Large intestine (tissue), 3 donors: ENCODE measurements around the gene BTNL9. TPM values are rescaled to one million over a fixed set of nuclear protein-coding genes. Genes with fewer than 3 reads are reported as not detected.
"Not testable (repeated sequence)": the region's sequence is repeated elsewhere in the genome, so short reads cannot be mapped to it uniquely, and the experiment has no call there.

Source experiments
- DNase-seq, 2 donors: peaks; one replicate each; pipeline versions ENCODE4 v3.0.0 to v3.0.0-alpha.2; 2013
- H3K27ac ChIP-seq: one replicate; pipeline ENCODE4 v1.5.1; 2013; ENCODE audit warnings: low read length
- H3K27me3 ChIP-seq: 2 replicates; pipeline ENCODE4 v1.6.1; 2013; ENCODE audit warnings: low read length; ENCODE audit not compliant: control insufficient read depth, insufficient read depth
- H3K36me3 ChIP-seq: 2 replicates; pipeline ENCODE4 v1.6.1; 2013; ENCODE audit warnings: low read length; ENCODE audit not compliant: control insufficient read depth, insufficient read depth
- H3K4me1 ChIP-seq: one replicate; pipeline ENCODE4 v1.6.1; 2013; ENCODE audit warnings: low read length; ENCODE audit not compliant: control insufficient read depth, insufficient read depth
- H3K4me3 ChIP-seq: one replicate; pipeline ENCODE4 v1.5.1; 2013; ENCODE audit warnings: low read length
- H3K9me3 ChIP-seq: one replicate; pipeline ENCODE4 v1.6.1; 2013; ENCODE audit warnings: mild to moderate bottlenecking, low read depth, low read length, moderate library complexity; ENCODE audit not compliant: control insufficient read depth
- WGBS: methylation state at CpG from one replicate; pipeline ENCODE4 v1.1.5; 2013; ENCODE audit warnings: low lambda C conversion rate; ENCODE audit not compliant: insufficient coverage; 5-methylcytosine and 5-hydroxymethylcytosine counted together
- polyA plus RNA-seq: library from polyadenylated mRNA; unstranded; fragments of 120-200 nt; gene quantifications from one replicate; pipeline ENCODE4 v1.2.1, GENCODE V29; 2013

The BTNL9 gene
- polyA plus RNA-seq, 1 donor: 11.6 TPM

DNA sequence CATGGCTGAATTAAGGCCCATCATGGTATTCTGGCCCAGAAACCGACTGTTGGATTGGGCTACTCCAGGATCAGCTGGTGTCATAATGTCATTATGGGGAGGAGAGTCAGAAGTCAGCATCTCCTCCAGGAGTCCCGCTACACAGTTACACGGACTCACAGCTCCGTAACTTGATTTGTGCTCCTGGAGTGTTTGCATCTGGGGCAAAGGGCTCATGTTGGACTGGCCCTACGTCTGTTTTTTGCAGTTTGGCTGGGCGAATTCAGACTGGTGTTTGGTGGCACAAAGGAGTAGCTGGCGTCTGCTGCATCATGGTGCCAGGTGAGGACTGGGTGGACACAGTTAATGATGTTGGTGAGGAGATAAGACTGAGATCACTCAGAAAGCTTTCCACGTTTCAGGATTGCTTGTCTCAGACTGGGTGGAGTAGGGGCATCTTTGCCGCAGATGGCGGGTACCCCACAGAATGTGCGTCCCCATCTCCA, 59.6 kb downstream of the BTNL9 start:
- Histone ChIP-seq H3K4me3 (no peak overlapping the region), H3K4me1 (no peaks in the 10 kb centered on the region), H3K9me3 (no peaks in the 10 kb centered on the region), H3K27me3 (peaks cover 29% of the 10 kb centered on the region), H3K27ac (no peak overlapping the region), H3K36me3 (no peaks in the 10 kb centered on the region)
- WGBS: no CpG with 5 or more reads among the region's 11 CpGs
- DNase-seq: no peak

DNA sequence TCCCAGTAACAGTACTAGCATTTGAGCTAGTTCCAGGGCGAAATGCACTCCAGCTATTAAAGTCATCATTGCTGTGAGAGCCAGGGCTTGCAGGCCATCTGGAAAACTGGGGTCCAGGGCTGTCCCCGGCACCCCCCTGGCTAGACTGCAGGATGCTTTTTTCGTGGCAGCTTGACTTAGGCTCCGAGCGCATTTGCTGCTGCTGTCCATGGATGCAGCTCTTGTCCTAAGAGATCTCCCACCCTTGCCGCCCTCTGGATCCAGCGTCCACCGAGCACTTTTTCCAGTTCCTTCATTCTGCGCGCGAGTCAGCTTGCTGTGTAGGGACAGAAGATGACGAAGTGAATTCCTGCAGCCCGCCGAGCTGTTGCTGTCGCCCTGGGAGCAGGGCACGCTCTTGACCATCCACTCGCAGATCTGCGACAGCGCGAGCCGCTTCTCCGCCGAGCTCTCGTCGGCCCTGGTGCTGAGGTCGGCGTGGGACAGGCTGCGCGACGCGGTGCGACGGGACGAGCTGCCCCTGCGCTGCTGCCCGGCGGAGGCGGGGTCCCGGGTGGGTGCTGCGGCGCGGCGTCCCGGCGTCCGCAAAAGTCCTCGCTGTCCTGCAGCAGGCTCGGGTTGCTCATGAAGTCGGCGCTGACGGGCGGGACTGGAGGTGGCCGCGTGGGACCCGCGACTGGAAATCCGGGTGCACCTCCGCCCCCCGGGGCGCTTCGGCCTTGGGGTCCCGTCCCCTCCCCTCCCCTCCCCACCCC, 60.2 kb downstream of the BTNL9 start:
- WGBS: no CpG with 5 or more reads among the region's 62 CpGs
- H3K27me3 ChIP-seq: peaks cover 35% of the 10 kb centered on the region
- no peaks in the 10 kb centered on the region for H3K9me3 ChIP-seq

DNA sequence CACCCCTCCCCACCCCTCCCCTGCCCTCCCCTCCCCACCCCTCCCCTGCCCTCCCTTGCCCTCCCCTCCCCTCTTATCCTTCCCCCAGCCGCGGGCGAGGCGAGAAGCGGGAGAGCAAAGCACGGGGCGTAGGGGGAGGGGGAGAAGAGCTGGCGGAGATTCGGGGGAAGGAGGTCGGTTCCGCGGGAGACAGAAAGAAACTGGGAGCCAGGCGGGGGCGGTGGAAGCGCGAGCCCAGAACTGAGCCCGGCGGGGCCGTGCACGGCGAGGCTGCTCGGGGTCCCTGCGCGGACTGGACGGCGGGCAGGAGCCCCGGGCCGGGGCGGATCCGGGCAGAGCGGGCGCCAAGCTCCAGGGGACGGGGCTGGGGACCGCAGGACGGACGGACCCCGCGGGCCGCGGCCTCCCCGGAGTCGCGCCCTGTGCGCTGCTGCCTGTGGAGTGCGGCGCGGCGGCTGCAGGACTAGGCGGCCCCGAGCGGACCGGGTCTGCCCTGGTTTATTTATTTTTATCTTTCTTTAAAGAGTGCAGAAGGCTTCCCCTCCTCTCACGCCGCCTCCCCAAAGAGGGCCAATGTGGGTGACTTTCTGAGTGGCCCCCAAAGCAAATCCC, 61.1 kb downstream of the BTNL9 start:
- H3K4me1 ChIP-seq, H3K27ac ChIP-seq, H3K9me3 ChIP-seq, H3K36me3 ChIP-seq, H3K4me3 ChIP-seq, DNase-seq: not testable (repeated sequence)
- WGBS: no CpG with 5 or more reads among the region's 54 CpGs
- peaks cover 43% of the 10 kb centered on the region for H3K27me3 ChIP-seq

More for the DNA sequence above, 60.2 kb downstream of the BTNL9 start:
- H3K4me3 ChIP-seq: no peak overlapping the region
- no peaks in the 10 kb centered on the region for H3K36me3 ChIP-seq
- H3K4me1 ChIP-seq: no peaks in the 10 kb centered on the region
- H3K27ac ChIP-seq: no peak overlapping the region
- DNase-seq: no peak

DNA sequence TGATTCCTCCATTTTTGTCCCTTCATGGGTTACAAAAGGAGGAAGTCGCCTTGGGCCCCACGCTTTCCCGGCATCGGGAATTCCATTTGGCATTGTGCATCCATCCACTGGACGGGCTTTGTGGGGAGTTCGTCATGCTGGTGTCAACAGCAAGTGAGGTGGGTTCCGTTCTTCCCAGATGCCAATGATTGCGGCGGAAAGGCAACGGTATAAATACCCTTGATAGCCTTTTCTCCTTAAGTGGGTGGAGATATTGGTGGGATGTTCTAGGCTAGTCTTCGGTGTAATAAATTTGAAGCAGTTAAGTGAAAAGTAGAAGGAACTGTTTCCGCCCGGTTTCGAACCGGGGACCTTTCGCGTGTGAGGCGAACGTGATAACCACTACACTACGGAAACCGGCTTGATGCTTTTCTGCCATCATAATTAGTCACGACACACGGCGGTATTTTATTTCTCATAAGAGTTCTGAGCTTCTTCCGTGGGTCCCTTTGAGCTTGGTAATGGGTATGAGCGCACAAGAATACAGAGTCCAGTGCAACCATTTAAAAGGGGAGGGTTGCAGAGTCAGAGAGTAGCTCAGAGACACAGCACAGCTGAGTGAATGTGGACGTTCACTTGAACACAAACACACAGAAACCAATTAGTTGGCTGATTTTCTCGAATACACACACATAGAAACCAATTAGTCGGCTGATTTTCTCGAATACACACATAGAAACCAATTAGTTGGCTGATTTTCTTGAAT, 62.0 kb downstream of the BTNL9 start:
- DNase-seq, H3K4me1 ChIP-seq, H3K9me3 ChIP-seq, H3K4me3 ChIP-seq, H3K27ac ChIP-seq, H3K36me3 ChIP-seq: not testable (repeated sequence)
- peaks cover 51% of the 10 kb centered on the region for H3K27me3 ChIP-seq
- no CpG with 5 or more reads among the region's 30 CpGs for WGBS

DNA sequence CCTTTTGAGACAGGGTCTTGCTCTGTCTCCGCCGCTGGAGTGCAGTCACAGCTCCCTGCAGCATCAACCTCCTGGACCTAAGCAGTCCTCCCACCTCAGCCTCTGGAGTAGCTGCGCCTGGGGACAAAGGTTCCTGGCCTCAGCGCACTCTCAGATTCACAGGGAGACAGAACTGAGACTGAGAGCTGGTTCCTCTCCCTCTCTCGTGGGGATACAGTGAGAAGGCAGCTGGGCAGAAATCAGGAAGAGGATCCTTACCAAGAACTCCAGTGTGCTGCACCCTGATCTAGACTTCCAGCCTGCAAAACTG, 64.1 kb downstream of the BTNL9 start:
- H3K36me3 ChIP-seq, H3K27ac ChIP-seq, H3K4me1 ChIP-seq, H3K9me3 ChIP-seq, H3K4me3 ChIP-seq: not testable (repeated sequence)
- no CpG with 5 or more reads among the region's 5 CpGs for WGBS
- DNase-seq: peak in 1 of 2 donors; percentile 29
- peaks cover 65% of the 10 kb centered on the region for H3K27me3 ChIP-seq

DNA sequence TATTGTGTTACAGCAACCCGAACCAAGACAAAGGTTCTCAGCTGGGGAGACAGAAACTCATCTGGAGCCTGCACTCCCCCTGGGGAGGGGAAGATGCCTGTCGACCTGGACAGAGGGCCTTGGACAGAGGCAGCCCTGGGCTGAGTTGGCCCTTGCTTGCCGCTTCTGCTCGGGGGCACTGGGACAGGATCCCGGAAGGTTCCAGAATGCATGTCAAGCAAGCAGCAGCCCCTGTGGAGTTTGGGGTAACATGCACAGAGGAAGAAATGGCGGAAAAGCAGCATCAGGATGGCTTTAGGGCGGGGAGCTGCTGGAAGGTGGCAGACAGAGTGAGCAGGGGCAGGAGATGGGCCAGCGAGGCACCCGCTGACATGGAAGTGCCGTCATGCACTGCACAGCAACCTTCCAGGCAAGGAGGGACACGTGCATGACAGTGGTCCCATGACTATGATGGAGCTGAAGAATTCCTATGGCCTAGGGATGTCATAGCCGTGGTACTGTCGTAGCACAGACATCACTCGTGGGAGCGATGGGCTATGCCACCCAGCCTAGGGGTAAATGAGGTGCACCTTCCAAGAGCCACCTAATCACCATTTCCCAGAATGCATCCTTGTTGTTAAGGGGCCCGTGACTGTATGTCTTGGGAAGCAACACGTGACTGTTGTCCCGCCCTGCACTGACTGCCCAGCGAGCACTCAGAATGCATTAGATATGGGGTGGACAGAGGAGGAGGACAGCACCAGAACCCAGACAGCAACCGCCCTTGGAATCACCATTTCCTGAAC, 64.7 kb downstream of the BTNL9 start:
- H3K36me3 ChIP-seq, H3K4me3 ChIP-seq, H3K27ac ChIP-seq, DNase-seq, H3K4me1 ChIP-seq, H3K9me3 ChIP-seq: not testable (repeated sequence)
- no CpG with 5 or more reads among the region's 20 CpGs for WGBS
- H3K27me3 ChIP-seq: peaks cover 64% of the 10 kb centered on the region

DNA sequence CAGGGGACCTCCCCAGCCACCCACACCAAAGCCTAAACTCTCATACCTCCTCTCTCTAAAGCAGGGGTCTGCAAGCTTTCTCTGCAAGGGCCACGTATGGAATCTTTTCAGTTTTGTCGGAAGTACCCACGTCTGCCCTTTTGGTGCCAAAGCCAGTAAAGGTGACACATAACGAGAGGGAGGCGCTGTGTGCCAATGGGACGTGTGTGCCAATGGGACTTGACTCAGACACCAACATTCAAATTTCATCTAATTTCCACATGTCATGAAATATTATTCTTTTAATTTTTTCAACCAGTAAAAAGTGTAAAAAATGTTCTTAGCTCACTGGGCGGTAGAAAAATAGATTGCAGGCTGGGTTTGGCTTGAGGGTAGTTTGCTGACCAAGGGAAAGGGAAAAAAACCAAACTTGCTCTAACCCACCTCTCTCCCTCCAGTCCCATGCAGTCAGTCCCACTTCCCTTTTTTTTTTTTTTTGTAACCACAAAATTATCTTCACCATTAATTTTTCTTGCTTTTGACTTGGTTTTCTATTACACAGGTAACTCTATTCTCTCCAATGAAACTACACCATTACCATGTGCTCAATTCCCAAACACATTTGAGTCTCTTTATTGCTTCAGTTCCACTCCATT, 65.4 kb downstream of the BTNL9 start:
- Histone ChIP-seq H3K9me3 (no peaks in the 10 kb centered on the region), H3K27ac (no peak overlapping the region), H3K36me3 (no peaks in the 10 kb centered on the region), H3K4me3 (no peak overlapping the region), H3K27me3 (peaks cover 60% of the 10 kb centered on the region), H3K4me1 (no peaks in the 10 kb centered on the region)
- no peak for DNase-seq
- WGBS: 73% methylated on average over 3 of the region's 7 CpGs

DNA sequence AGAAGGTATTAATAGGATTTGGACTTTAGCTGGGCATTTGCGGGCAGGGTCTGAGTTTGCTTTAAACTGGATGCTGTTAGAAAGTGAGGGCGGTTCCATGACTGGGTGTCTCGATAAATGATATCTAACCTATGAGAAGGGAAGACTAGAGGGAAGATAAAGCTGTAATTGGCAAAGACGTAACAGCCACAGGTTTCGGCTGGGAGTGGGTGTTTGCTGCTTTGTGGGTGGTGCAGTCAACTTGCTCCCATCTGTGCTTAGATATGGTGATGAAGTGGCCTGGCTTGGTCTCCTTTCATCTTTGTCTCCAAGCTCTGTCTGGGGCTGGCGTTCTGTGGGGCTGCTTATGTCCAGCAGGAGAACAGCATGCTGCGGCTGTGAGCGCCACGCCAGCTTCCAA, 67.6 kb downstream of the BTNL9 start:
- Histone ChIP-seq H3K27me3 (peaks cover 75% of the 10 kb centered on the region), H3K9me3 (no peaks in the 10 kb centered on the region), H3K4me1 (no peaks in the 10 kb centered on the region), H3K4me3 (no peak overlapping the region), H3K36me3 (no peaks in the 10 kb centered on the region), H3K27ac (no peak overlapping the region)
- no CpG with 5 or more reads among the region's 9 CpGs for WGBS
- DNase-seq: no peak

DNA sequence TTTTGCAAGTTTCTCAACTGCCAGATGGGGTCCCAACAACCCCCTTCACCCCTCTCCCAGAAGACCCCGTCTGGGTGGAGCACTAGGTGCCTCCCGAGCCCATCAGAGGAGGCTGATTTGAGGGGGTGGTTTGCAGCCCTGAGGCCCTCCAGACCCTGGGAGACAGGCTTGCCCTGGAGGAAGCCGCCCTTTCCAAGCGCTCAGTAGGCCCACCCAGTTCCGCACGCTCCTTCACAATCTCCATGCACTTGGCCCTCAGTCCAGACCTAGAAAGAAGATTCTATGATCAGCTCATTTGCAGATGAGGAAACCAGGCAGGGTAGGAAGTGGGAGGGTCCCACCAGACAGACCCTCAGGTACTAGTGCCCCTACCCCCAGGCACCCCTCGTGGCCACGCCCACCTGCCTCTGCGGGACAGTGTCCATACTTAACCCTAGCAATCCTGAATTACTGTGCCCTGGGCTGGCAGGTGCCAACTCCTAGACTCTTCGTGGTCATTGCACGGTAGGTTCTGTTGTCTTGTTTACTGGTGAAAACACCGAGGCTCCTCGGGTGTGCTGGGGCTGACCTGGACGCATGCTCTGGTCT, 68.6 kb downstream of the BTNL9 start:
- WGBS: no CpG with 5 or more reads among the region's 14 CpGs
- Histone ChIP-seq H3K27me3 (peaks cover 79% of the 10 kb centered on the region), H3K36me3 (no peaks in the 10 kb centered on the region), H3K9me3 (no peaks in the 10 kb centered on the region), H3K4me3 (no peak overlapping the region), H3K27ac (no peak overlapping the region), H3K4me1 (no peaks in the 10 kb centered on the region)
- no peak for DNase-seq
